ENCODE measurements around the gene INPP5E. TPM values are rescaled to one million over a fixed set of nuclear protein-coding genes. Genes with fewer than 3 reads are reported as not detected.

The INPP5E gene
- total and polyA plus RNA-seq, 2 experiments from 2014 or later, result 5.3 to 7.1 TPM

- Histone ChIP-seq H4K20me1 (ENCODE audit: insufficient read depth, poor library complexity, severe bottlenecking) (peaks cover 4% of the 10 kb centered on the region), H3K36me3 (replicated peaks; ENCODE audit: insufficient read depth, low read depth) (no peaks in the 10 kb centered on the region), H3K79me2 (peaks cover 7% of the 10 kb centered on the region), H3K4me1 (ENCODE audit: insufficient read depth) (no peaks in the 10 kb centered on the region), H3K4me2 (no peak overlapping the region), H3K27me3 (no peaks in the 10 kb centered on the region), H2AFZ (no peak overlapping the region), H3K9me2 (replicated peaks; ENCODE audit: insufficient read depth) (no peaks in the 10 kb centered on the region), H3K27ac (no peak overlapping the region), H3K9me3 (ENCODE audit: low read depth) (no peaks in the 10 kb centered on the region), H3K4me3 (no peak overlapping the region)
- no peak for DNase-seq (ENCODE audit: low spot score)
- TF ChIP-seq EZH2 (IDR thresholded peaks at IDR 0.05; ENCODE audit: borderline replicate concordance) (no peak), EZH2phosphoT487 (IDR thresholded peaks at IDR 0.05; ENCODE audit: low read depth, severe bottlenecking, unreplicated experiment) (no peak), CTCF (IDR thresholded peaks at IDR 0.05; ENCODE audit: poor library complexity) (no peak)
- 94% methylated on average over 17 of the region's 18 CpGs for WGBS (ENCODE audit: low lambda C conversion rate, missing lambda C conversion rate)
Observed at GRCh38 chr9:136486823-136487620, 47.4 kb upstream of the INPP5E start.

- no peak for DNase-seq (ENCODE audit: low spot score)
- H2AFZ ChIP-seq, result no peak overlapping the region
- H3K36me3 ChIP-seq (replicated peaks; ENCODE audit: insufficient read depth, low read depth), result no peaks in the 10 kb centered on the region
- peaks cover 6% of the 10 kb centered on the region for H3K4me1 ChIP-seq (ENCODE audit: insufficient read depth)
- H4K20me1 ChIP-seq (ENCODE audit: insufficient read depth, poor library complexity, severe bottlenecking), result peaks cover 13% of the 10 kb centered on the region
- no peaks in the 10 kb centered on the region for H3K9me3 ChIP-seq (ENCODE audit: low read depth)
- H3K9me2 ChIP-seq (replicated peaks; ENCODE audit: insufficient read depth), result no peaks in the 10 kb centered on the region
- peaks cover 16% of the 10 kb centered on the region for H3K79me2 ChIP-seq
- H3K4me3 ChIP-seq, result no peak overlapping the region
- TF ChIP-seq EZH2phosphoT487 (IDR thresholded peaks at IDR 0.05; ENCODE audit: low read depth, severe bottlenecking, unreplicated experiment), result no peak
- TF ChIP-seq EZH2 (IDR thresholded peaks at IDR 0.05; ENCODE audit: borderline replicate concordance), result no peak
- no peak overlapping the region for H3K27ac ChIP-seq
- no peaks in the 10 kb centered on the region for H3K27me3 ChIP-seq
- no peak overlapping the region for H3K4me2 ChIP-seq
- 93% methylated on average over 7 of the region's 7 CpGs for WGBS (ENCODE audit: low lambda C conversion rate, missing lambda C conversion rate)
Observed at GRCh38 chr9:136486131-136486530, 46.5 kb upstream of the INPP5E start.

GRCh38 chr9:136485049-136486045 is 45.7 kb upstream of the INPP5E start:
- H3K27me3 ChIP-seq, result no peaks in the 10 kb centered on the region
- H3K4me2 ChIP-seq, result peak overlapping the region; percentile 87
- H4K20me1 ChIP-seq (ENCODE audit: insufficient read depth, poor library complexity, severe bottlenecking), result peaks cover 21% of the 10 kb centered on the region
- no peak overlapping the region for H2AFZ ChIP-seq
- no peaks in the 10 kb centered on the region for H3K36me3 ChIP-seq (replicated peaks; ENCODE audit: insufficient read depth, low read depth)
- no peaks in the 10 kb centered on the region for H3K9me2 ChIP-seq (replicated peaks; ENCODE audit: insufficient read depth)
- H3K27ac ChIP-seq, result no peak overlapping the region
- peaks cover 6% of the 10 kb centered on the region for H3K4me1 ChIP-seq (ENCODE audit: insufficient read depth)
- peak; percentile 87 for DNase-seq (ENCODE audit: low spot score)
- peaks cover 24% of the 10 kb centered on the region for H3K79me2 ChIP-seq
- no peaks in the 10 kb centered on the region for H3K9me3 ChIP-seq (ENCODE audit: low read depth)
- no peak overlapping the region for H3K4me3 ChIP-seq
- WGBS (ENCODE audit: low lambda C conversion rate, missing lambda C conversion rate), result 56% methylated on average over 21 of the region's 21 CpGs
- peak; percentile 77 for TF ChIP-seq CTCF (IDR thresholded peaks at IDR 0.05; ENCODE audit: poor library complexity)
- TF ChIP-seq EZH2 (IDR thresholded peaks at IDR 0.05; ENCODE audit: borderline replicate concordance), result no peak
- TF ChIP-seq EZH2phosphoT487 (IDR thresholded peaks at IDR 0.05; ENCODE audit: low read depth, severe bottlenecking, unreplicated experiment), result no peak
